Measurements from ENCODE around the gene ADAMTS15. TPM values are rescaled to one million over a fixed set of nuclear protein-coding genes. Genes with fewer than 3 reads are reported as not detected.

Gene ADAMTS15
- total and polyA plus RNA-seq, 12 donors = 7.7 to 49.4 (median 16.4) TPM

GRCh38 chr11:130514316-130514715 is 65.9 kb downstream of the ADAMTS15 start:
- Histone ChIP-seq H3K9me3 (no peaks in the 10 kb centered on the region), H3K4me1 (peaks cover 5 to 52% (median 26%) of the 10 kb centered on the region in 9 donors), H3K4me3 (no peak overlapping the region), H3K36me3 (no peaks in the 10 kb centered on the region), H3K27me3 (no peaks in the 10 kb centered on the region), H3K27ac (peak overlapping the region in 1 of 10 donors; percentile 5)
- no peak for ATAC-seq
- no peak for DNase-seq
- intact Hi-C loops (cut with DNase I) = no loop called here
- no peak for TF ChIP-seq CTCF (IDR thresholded peaks at IDR 0.05)

GRCh38 chr11:130514851-130515250 is 66.4 kb downstream of the ADAMTS15 start:
- DNase-seq = no peak
- H3K4me1 ChIP-seq = peaks cover 4 to 54% (median 26%) of the 10 kb centered on the region in 9 donors
- intact Hi-C loops (cut with DNase I) = no loop called here
- no peaks in the 10 kb centered on the region for H3K36me3 ChIP-seq
- no peak for TF ChIP-seq CTCF (IDR thresholded peaks at IDR 0.05)
- WGBS, 2 donors = 82 to 93% methylated on average over 6 of the region's 6 CpGs
- no peak overlapping the region for H3K4me3 ChIP-seq
- H3K9me3 ChIP-seq = no peaks in the 10 kb centered on the region
- H3K27ac ChIP-seq = peak overlapping the region in 2 of 10 donors; percentile 5 to 33
- no peak for ATAC-seq
- H3K27me3 ChIP-seq = no peaks in the 10 kb centered on the region

- Histone ChIP-seq H3K4me3 (no peak overlapping the region), H3K27ac (peak overlapping the region in 1 of 10 donors; percentile 33), H3K27me3 (no peaks in the 10 kb centered on the region), H3K4me1 (peaks cover 0 to 54% (median 24%) of the 10 kb centered on the region in 9 donors), H3K9me3 (no peaks in the 10 kb centered on the region), H3K36me3 (no peaks in the 10 kb centered on the region)
- intact Hi-C loops (cut with DNase I) = no loop called here
- DNase-seq = no peak
- TF ChIP-seq CTCF (IDR thresholded peaks at IDR 0.05) = no peak
- ATAC-seq = no peak
- WGBS, 2 donors = 89 to 92% methylated on average over 4 of the region's 4 CpGs
Measured at GRCh38 chr11:130515829-130516553, 67.5 kb downstream of the ADAMTS15 start.

- WGBS, 2 donors = 95 to 96% methylated on average over 10 of the region's 10 CpGs
- H3K36me3 ChIP-seq = no peaks in the 10 kb centered on the region
- DNase-seq (no peak), ATAC-seq (no peak)
- peaks cover 5 to 61% (median 32%) of the 10 kb centered on the region in 9 donors for H3K4me1 ChIP-seq
- no peak overlapping the region for H3K4me3 ChIP-seq
- H3K9me3 ChIP-seq = no peaks in the 10 kb centered on the region
- intact Hi-C loops (cut with DNase I) = no loop called here
- H3K27ac ChIP-seq = no peak overlapping the region
- TF ChIP-seq CTCF (IDR thresholded peaks at IDR 0.05) = no peak
- H3K27me3 ChIP-seq = no peaks in the 10 kb centered on the region
Measured at GRCh38 chr11:130516554-130517505, 68.4 kb downstream of the ADAMTS15 start.

Measured in heart right ventricle (tissue), 16 donors.